ENCODE results near the gene MAMSTR.

The MAMSTR gene

DNA sequence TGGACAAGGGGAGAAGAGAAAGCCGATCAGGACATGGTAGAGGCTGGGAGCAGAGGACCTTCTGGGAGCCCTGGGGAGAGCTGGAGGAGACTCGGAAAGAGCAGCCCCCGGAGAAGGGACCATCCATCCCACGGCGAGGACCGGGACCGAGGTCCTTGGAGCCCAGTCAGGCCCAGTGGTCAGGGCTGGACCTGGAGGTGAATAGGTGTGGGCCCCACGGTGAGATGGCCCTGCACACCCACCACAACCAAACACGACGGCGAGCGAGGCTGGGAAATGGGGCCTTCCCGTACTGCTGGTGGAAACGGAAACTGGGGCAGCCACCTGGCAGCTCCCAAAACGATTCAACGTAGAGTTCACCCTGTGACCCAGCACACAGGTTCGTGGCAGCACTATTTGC is 43.0 kb downstream of the MAMSTR start:
- no peak for TF ChIP-seq CTCF (IDR thresholded peaks at IDR 0.05; ENCODE audit: low read depth, low read length)
- Histone ChIP-seq H3K36me3 (no peaks in the 10 kb centered on the region), H3K9me3 (no peaks in the 10 kb centered on the region), H3K4me1 (peaks cover 4% of the 10 kb centered on the region; the same call in 1 of the 2 replicates), H3K27me3 (no peaks in the 10 kb centered on the region), H3K4me3 (ENCODE audit: low read depth, low read length) (no peak overlapping the region)
- no peak for DNase-seq

- Histone ChIP-seq H3K4me1 (peaks cover 4% of the 10 kb centered on the region; the same call in 1 of the 2 replicates), H3K36me3 (no peaks in the 10 kb centered on the region), H3K27me3 (no peaks in the 10 kb centered on the region), H3K4me3 (ENCODE audit: low read depth, low read length) (no peak overlapping the region), H3K9me3 (no peaks in the 10 kb centered on the region)
- peak; percentile 90 for DNase-seq
- peak; percentile 92 for TF ChIP-seq CTCF (IDR thresholded peaks at IDR 0.05; ENCODE audit: low read depth, low read length)
Observed at GRCh38 chr19:48674921-48675824, 44.4 kb downstream of the MAMSTR start.

DNA sequence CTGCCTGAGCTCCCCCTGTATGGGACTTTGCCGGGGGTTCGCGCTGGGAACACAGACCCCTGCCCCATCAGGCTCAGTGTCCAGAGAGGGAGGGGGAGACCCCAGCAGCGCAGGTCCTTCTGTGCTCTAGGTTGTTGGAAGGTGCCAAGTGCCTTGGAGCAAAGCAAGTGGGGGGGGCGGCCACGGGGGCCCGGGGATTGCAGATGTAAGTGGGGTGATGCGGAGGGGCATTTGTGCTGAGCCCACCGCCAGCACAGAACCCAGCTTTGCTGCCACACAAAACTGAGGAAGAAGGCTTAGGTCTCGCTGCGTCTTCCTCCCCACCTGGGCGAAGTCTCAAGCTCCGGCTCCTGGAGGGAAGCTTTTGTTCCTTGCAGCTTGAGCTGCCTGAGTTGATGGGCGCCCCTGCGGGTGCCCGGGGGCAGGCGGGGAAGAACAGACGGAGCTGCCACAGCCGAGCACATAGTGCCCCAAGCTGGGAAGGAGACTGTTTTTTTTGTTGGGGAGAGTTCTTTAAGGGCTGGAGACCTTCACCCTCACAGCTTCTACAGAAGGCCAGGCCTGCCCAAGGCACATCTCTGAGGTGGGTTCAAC is 45.2 kb downstream of the MAMSTR start:
- no peaks in the 10 kb centered on the region for H3K9me3 ChIP-seq
- DNase-seq, result no peak
- TF ChIP-seq CTCF (IDR thresholded peaks at IDR 0.05; ENCODE audit: low read depth, low read length), result no peak
- no peaks in the 10 kb centered on the region for H3K36me3 ChIP-seq
- no peak overlapping the region for H3K4me3 ChIP-seq (ENCODE audit: low read depth, low read length)
- peaks cover 4% of the 10 kb centered on the region; the same call in 1 of the 2 replicates for H3K4me1 ChIP-seq
- no peaks in the 10 kb centered on the region for H3K27me3 ChIP-seq

GRCh38 chr19:48673436-48674100 is 46.0 kb downstream of the MAMSTR start:
- H3K4me3 ChIP-seq (ENCODE audit: low read depth, low read length), result no peak overlapping the region
- peaks cover 4% of the 10 kb centered on the region; the same call in 1 of the 2 replicates for H3K4me1 ChIP-seq
- no peaks in the 10 kb centered on the region for H3K27me3 ChIP-seq
- no peaks in the 10 kb centered on the region for H3K9me3 ChIP-seq
- H3K36me3 ChIP-seq, result no peaks in the 10 kb centered on the region
- no peak for TF ChIP-seq CTCF (IDR thresholded peaks at IDR 0.05; ENCODE audit: low read depth, low read length)
- DNase-seq, result no peak

- no peak for DNase-seq
- TF ChIP-seq CTCF (IDR thresholded peaks at IDR 0.05; ENCODE audit: low read depth, low read length), result no peak
- H3K4me1 ChIP-seq, result peaks cover 4% of the 10 kb centered on the region; the same call in 1 of the 2 replicates
- H3K4me3 ChIP-seq (ENCODE audit: low read depth, low read length), result no peak within 1 kb of the TSS
- H3K36me3 ChIP-seq, result no peaks in the 10 kb centered on the region
- no peaks in the 10 kb centered on the region for H3K9me3 ChIP-seq
- no peaks in the 10 kb centered on the region for H3K27me3 ChIP-seq
Observed at GRCh38 chr19:48672994-48673393, 46.5 kb downstream of the MAMSTR start, which contains the start of gene NTN5. NTN5 (minus strand) TSS chr19:48673017; CDS start chr19:48670986, 2,031 bp downstream.

Measured in BE2C (cell line).